Loucy (cell line): ENCODE results near the gene CHST6.

Experiments used
- EZH2phosphoT487 ChIP-seq: fragments of 200-600 bp; IDR thresholded peaks from 2 replicates; pipeline ENCODE4 v1.6.1; 2018; ENCODE audit warnings: antibody characterized with exemption, mild to moderate bottlenecking, moderate library complexity, borderline replicate concordance
- TF ChIP-seq, protein P1 (sequence below): fragments of 200-600 bp; sonication (generic); conservative IDR thresholded peaks from 2 replicates; pipeline ENCODE4 v1.5.1; 2014; ENCODE audit warnings: mild to moderate bottlenecking, antibody characterized with exemption, low read length

DNA sequence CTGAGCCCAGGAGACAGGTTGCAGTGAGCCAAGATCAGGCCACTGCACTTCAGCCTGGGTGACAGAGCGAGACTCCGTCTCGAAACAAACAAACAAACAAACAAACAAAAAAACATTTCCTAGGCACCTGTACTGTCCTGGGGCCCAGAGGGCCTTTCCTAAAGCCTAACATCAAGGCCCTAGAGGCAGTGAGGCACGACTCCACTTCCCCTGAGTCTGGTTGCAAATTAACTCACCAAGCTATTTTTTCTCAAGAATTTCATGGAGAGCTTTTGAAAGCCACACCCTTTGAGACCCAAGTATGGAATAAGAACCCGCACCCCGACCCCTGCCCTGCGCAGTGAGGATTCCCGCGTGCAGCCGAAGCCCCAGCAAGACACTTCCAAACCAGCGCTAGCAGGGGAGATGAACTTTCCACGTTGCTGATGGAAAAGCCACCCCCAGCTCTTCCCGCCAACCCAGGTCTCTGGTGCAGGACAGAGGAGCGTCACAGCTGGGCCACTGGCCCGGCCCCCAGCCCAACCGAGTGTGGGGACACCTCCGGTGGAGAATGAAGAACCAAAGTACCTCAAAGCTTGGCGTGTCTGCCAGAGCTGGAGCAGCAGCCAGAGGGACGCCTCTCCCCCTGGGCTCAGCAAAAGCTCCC is 39.4 kb upstream of the CHST6 start:
- TF ChIP-seq, protein P1, sequence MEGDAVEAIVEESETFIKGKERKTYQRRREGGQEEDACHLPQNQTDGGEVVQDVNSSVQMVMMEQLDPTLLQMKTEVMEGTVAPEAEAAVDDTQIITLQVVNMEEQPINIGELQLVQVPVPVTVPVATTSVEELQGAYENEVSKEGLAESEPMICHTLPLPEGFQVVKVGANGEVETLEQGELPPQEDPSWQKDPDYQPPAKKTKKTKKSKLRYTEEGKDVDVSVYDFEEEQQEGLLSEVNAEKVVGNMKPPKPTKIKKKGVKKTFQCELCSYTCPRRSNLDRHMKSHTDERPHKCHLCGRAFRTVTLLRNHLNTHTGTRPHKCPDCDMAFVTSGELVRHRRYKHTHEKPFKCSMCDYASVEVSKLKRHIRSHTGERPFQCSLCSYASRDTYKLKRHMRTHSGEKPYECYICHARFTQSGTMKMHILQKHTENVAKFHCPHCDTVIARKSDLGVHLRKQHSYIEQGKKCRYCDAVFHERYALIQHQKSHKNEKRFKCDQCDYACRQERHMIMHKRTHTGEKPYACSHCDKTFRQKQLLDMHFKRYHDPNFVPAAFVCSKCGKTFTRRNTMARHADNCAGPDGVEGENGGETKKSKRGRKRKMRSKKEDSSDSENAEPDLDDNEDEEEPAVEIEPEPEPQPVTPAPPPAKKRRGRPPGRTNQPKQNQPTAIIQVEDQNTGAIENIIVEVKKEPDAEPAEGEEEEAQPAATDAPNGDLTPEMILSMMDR, result no peak
- no peak for TF ChIP-seq EZH2phosphoT487
